ENCODE results near the gene SLC22A4. TPM values are rescaled to one million over a fixed set of nuclear protein-coding genes. Genes with fewer than 3 reads are reported as not detected.

The SLC22A4 gene
- polyA plus RNA-seq, 1 experiment: 19.3 TPM

DNA sequence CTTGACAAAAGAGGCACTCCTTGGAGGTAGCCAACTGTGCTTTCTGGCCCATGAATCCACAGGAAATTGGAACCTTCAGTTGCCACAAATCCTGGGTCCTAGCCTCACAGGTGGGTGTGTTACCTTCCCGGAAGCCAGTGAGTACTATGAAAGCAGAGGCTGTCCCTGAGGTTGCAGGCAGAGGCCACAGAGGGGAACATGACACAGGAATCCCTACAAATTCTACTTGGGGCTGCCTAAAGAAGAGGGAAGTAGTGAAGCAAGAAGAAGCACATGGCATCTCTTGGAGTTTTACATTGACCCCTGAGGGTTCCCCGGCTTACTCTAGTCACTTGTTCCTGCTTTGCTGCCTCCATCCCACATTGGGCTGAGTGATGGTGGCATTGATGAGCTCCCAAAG lies 77.9 kb downstream of the SLC22A4 start:
- Histone ChIP-seq H3K36me3 (ENCODE audit: control insufficient read depth, insufficient read depth, low read length) (no peaks in the 10 kb centered on the region), H3K4me3 (ENCODE audit: low read depth, low read length) (no peak overlapping the region), H3K27me3 (ENCODE audit: control insufficient read depth, insufficient read depth, low read length) (no peaks in the 10 kb centered on the region)
- no peak for DNase-seq (ENCODE audit: low read depth)
- ChIA-PET CTCF (interaction anchor here (1.1 to 1.9 kb wide), 3 partner anchors 12 to 134 kb away, joined by 4 to 5 read pairs (median 5); no protein-coding TSS in a partner anchor), POLR2A (no interaction called here)
- TF ChIP-seq CTCF (IDR thresholded peaks at IDR 0.05; ENCODE audit: insufficient read depth, low read depth, low read length): no peak

DNA sequence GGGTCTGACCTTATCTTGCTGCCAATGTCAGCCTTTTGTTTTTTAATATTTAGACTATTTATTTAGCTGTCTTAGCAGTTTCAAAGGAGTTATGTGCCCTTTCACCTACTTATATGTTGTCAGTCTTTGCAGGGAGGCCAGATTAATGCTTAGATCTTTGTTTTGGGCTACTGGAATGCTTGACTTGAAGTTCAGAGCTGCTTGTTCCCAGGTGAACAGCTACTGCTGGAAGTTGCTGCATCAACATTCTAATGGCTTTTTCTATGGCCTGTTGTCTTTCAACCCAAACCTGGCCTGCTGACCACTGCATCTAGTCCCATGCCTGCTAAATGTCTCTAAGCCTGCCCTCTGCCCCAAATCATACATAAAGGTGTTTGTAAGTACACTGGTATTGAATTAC lies 78.3 kb downstream of the SLC22A4 start:
- Histone ChIP-seq H3K36me3 (ENCODE audit: control insufficient read depth, insufficient read depth, low read length) (no peaks in the 10 kb centered on the region), H3K4me3 (ENCODE audit: low read depth, low read length) (no peak overlapping the region), H3K27me3 (ENCODE audit: control insufficient read depth, insufficient read depth, low read length) (no peaks in the 10 kb centered on the region)
- TF ChIP-seq CTCF (IDR thresholded peaks at IDR 0.05; ENCODE audit: insufficient read depth, low read depth, low read length): no peak
- ChIA-PET CTCF (interaction anchor here (1.9 kb wide), 1 partner anchor 134 kb away, joined by 5 read pairs; no protein-coding TSS in a partner anchor), POLR2A (no interaction called here)
- DNase-seq (ENCODE audit: low read depth): no peak

GRCh38 chr5:132375957-132376356 lies 81.8 kb downstream of the SLC22A4 start:
- H3K4me3 ChIP-seq (ENCODE audit: low read depth, low read length): no peak overlapping the region
- no peak for TF ChIP-seq CTCF (IDR thresholded peaks at IDR 0.05; ENCODE audit: insufficient read depth, low read depth, low read length)
- no peaks in the 10 kb centered on the region for H3K27me3 ChIP-seq (ENCODE audit: control insufficient read depth, insufficient read depth, low read length)
- 0 out of 2 replicates have a peak, but pooled peaks cover 1% of the 10 kb centered on the region for H3K36me3 ChIP-seq (ENCODE audit: control insufficient read depth, insufficient read depth, low read length)
- ChIA-PET POLR2A (no interaction called here), CTCF (interaction anchor here (1.2 kb wide), 1 partner anchor 10 kb away, joined by 4 read pairs; no protein-coding TSS in a partner anchor)
- no peak for DNase-seq (ENCODE audit: low read depth)

- no peak overlapping the region for H3K4me3 ChIP-seq (ENCODE audit: low read depth, low read length)
- POLR2A ChIA-PET: no interaction called here
- no peak for DNase-seq (ENCODE audit: low read depth)
- no peak for TF ChIP-seq CTCF (IDR thresholded peaks at IDR 0.05; ENCODE audit: insufficient read depth, low read depth, low read length)
- H3K36me3 ChIP-seq (ENCODE audit: control insufficient read depth, insufficient read depth, low read length): 0 out of 2 replicates have a peak, but pooled peaks cover 1% of the 10 kb centered on the region
- no peaks in the 10 kb centered on the region for H3K27me3 ChIP-seq (ENCODE audit: control insufficient read depth, insufficient read depth, low read length)
- CTCF ChIA-PET: interaction anchor here (1.2 kb wide), 1 partner anchor 9 kb away, joined by 4 read pairs; no protein-coding TSS in a partner anchor
Measured at GRCh38 chr5:132376694-132377641, 82.8 kb downstream of the SLC22A4 start.

DNA sequence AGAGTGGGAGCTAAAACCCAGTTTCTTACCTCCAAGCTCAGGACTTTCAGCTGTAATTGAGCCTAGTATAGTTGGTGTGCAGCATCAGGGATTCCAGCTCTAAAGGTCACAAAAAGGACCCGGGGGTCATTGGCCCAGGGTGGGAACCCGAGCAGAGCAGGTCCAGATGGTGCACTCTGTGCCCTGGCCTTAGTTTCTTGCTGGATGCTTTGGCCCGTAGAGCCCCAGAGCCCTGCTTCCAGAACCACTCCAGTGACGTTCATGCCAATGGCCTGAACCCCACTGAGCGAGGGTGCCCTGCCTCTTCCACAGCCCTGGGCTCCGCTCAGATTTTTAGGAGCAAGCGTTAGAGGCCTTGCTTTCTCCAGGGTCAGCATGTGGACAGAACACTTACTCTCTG lies 83.5 kb downstream of the SLC22A4 start:
- ChIA-PET CTCF (interaction anchor here (1.3 kb wide), 1 partner anchor 9 kb away, joined by 4 read pairs; no protein-coding TSS in a partner anchor), POLR2A (no interaction called here)
- Histone ChIP-seq H3K27me3 (ENCODE audit: control insufficient read depth, insufficient read depth, low read length) (no peaks in the 10 kb centered on the region), H3K4me3 (ENCODE audit: low read depth, low read length) (no peak overlapping the region), H3K36me3 (ENCODE audit: control insufficient read depth, insufficient read depth, low read length) (0 out of 2 replicates have a peak, but pooled peaks cover 1% of the 10 kb centered on the region)
- no peak for DNase-seq (ENCODE audit: low read depth)
- no peak for TF ChIP-seq CTCF (IDR thresholded peaks at IDR 0.05; ENCODE audit: insufficient read depth, low read depth, low read length)
